ENCODE measurements around the gene EBF4. TPM values are rescaled to one million over a fixed set of nuclear protein-coding genes. Genes with fewer than 3 reads are reported as not detected.

Gene EBF4
- total and polyA plus RNA-seq, 4 donors, result 10.2 to 91.0 (median 51.9) TPM

DNA sequence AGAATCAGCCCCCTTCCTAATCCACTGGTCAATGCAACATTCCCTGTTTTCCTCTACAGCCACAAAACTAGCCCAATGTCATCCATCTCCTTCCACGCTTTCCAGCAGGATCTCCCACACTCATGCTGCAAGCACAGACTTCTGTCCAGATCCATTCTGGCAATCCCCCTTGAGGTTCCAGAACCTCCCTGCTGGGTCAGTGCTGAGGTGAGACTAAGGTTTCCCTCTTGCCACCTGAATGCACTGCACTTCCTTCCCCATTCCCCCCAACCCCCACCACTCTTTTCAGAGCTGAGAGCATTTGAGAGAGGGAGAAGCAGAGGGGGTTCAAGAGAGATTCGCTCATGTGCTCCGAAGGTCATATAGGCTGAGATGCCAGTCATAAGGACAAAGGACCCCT, 43.9 kb downstream of the EBF4 start:
- H3K36me3 ChIP-seq (ENCODE audit: control insufficient read depth, insufficient read depth, low read length), result no peaks in the 10 kb centered on the region
- no peak overlapping the region for H3K4me3 ChIP-seq (ENCODE audit: low read depth, low read length)
- H3K27ac ChIP-seq (ENCODE audit: low read depth, low read length), result no peak overlapping the region
- no peaks in the 10 kb centered on the region for H3K9me3 ChIP-seq (ENCODE audit: control insufficient read depth, insufficient read depth, low read length)
- no peaks in the 10 kb centered on the region for H3K4me1 ChIP-seq (ENCODE audit: control insufficient read depth, insufficient read depth, low read length)
- H3K27me3 ChIP-seq (ENCODE audit: control insufficient read depth, insufficient read depth, low read length), result no peaks in the 10 kb centered on the region
- 88% methylated on average over 2 of the region's 3 CpGs for WGBS (ENCODE audit: insufficient coverage)
- no peak for DNase-seq (ENCODE audit: low read depth in 4 of 6, low spot score in 6 of 6)

DNA sequence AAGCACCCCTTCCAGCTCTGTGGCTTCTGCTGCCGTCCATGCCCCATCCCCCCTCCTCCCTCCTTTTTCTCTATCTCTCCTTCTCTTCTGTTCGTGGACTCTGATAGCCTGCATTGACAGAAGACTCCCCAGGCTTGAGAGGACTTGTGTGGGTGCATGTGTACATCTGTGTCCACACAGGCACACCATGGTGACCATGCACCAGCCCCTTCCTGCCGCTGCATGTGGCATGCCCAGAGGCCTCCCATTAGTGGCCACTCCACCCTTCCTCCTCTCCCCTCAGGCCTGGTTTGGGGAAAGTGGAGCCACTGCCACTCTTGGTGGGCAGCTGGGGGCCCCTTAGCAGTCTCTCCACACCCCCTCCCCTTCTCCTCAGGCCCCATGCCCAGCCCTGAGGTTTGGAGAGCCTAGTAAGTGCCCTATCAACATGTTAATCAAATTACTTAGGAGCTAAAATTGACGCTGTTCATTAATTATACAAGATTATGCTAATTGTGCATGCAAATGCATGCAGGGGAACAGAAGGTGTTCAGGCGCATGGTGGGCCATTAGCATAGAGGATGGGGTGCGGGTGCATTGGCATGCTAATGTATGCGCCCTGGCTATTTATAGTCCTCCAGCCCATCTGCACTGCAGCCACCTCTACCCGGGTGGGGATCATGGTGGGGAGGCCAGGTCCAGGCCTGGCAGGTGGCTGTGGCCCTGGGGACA, 45.9 kb downstream of the EBF4 start:
- Histone ChIP-seq H3K36me3 (ENCODE audit: control insufficient read depth, insufficient read depth, low read length) (no peaks in the 10 kb centered on the region), H3K4me3 (ENCODE audit: low read depth, low read length) (no peak overlapping the region), H3K27me3 (ENCODE audit: control insufficient read depth, insufficient read depth, low read length) (no peaks in the 10 kb centered on the region), H3K4me1 (ENCODE audit: control insufficient read depth, insufficient read depth, low read length) (no peaks in the 10 kb centered on the region), H3K27ac (ENCODE audit: low read depth, low read length) (no peak overlapping the region), H3K9me3 (ENCODE audit: control insufficient read depth, insufficient read depth, low read length) (no peaks in the 10 kb centered on the region)
- peak in 2 of 6 donors; percentile 62 to 84 for DNase-seq (ENCODE audit: low read depth in 4 of 6, low spot score in 6 of 6)
- 52% methylated on average over 4 of the region's 8 CpGs for WGBS (ENCODE audit: insufficient coverage)

DNA sequence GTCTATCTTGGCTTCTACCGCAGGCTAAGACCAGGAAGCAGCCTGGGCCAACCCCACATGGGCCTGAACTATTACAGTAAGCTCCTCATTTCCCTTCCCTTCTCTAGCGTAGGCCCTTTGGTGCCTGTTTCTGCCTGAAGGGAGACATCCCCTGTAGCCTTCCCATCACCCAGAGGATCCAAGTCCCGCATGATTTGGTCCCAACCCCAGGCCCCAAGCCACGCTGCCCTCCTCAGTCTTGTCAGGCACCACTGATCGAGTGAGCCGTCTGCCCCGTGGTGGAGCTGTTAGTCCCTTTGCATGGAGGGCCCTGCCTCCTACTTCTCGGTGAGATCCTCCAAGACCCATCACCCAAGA, 46.4 kb downstream of the EBF4 start:
- no peaks in the 10 kb centered on the region for H3K36me3 ChIP-seq (ENCODE audit: control insufficient read depth, insufficient read depth, low read length)
- no peak overlapping the region for H3K27ac ChIP-seq (ENCODE audit: low read depth, low read length)
- H3K27me3 ChIP-seq (ENCODE audit: control insufficient read depth, insufficient read depth, low read length), result no peaks in the 10 kb centered on the region
- H3K9me3 ChIP-seq (ENCODE audit: control insufficient read depth, insufficient read depth, low read length), result no peaks in the 10 kb centered on the region
- DNase-seq (ENCODE audit: low read depth in 4 of 6, low spot score in 6 of 6), result no peak
- WGBS (ENCODE audit: insufficient coverage), result 71% methylated on average over 8 of the region's 8 CpGs
- no peaks in the 10 kb centered on the region for H3K4me1 ChIP-seq (ENCODE audit: control insufficient read depth, insufficient read depth, low read length)
- no peak overlapping the region for H3K4me3 ChIP-seq (ENCODE audit: low read depth, low read length)

DNA sequence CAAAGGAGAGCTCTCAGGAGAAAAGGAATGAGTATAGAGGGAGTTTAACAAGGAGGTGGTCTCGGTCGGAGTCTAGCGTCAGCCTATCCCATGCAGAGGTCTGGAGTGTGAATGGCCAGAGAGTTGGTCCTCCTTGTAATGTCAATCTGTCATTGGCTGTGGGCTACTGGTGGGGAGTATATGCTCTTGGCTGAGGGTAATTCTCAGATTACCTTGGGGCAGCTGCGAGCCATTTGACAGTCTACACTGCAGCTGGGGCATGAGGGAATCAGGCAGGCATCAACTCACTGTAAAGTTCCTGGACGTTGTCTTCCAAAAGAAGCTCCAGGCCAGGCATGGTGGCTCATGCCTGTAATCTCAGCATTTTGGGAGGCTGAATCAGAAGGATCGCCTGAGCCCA, 48.1 kb downstream of the EBF4 start:
- no peaks in the 10 kb centered on the region for H3K27me3 ChIP-seq (ENCODE audit: control insufficient read depth, insufficient read depth, low read length)
- DNase-seq (ENCODE audit: low read depth in 4 of 6, low spot score in 6 of 6), result no peak
- no peak overlapping the region for H3K27ac ChIP-seq (ENCODE audit: low read depth, low read length)
- H3K4me3 ChIP-seq (ENCODE audit: low read depth, low read length), result no peak overlapping the region
- H3K36me3 ChIP-seq (ENCODE audit: control insufficient read depth, insufficient read depth, low read length), result no peaks in the 10 kb centered on the region
- WGBS (ENCODE audit: insufficient coverage), result 82% methylated on average over 6 of the region's 6 CpGs
- no peaks in the 10 kb centered on the region for H3K4me1 ChIP-seq (ENCODE audit: control insufficient read depth, insufficient read depth, low read length)
- H3K9me3 ChIP-seq (ENCODE audit: control insufficient read depth, insufficient read depth, low read length), result no peaks in the 10 kb centered on the region

DNA sequence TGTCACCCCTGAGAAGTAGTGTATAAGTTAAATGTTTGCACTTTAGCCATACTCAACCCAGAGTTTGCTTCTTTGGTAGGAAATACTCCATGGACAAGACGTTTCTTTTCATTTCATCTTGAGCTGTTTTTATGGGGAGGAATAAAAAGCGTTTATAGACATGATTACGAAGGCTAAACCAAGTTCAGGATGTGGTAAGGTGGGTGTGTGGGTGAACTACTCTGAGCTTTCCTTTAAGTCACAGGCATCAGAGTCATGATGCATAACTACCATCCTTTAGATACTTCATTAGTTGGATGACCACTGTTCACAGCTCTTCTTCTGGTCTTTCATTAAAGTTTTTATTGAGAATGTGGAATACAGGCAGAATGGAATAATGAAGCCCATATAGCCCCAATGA, 48.9 kb downstream of the EBF4 start:
- no peaks in the 10 kb centered on the region for H3K4me1 ChIP-seq (ENCODE audit: control insufficient read depth, insufficient read depth, low read length)
- no peaks in the 10 kb centered on the region for H3K9me3 ChIP-seq (ENCODE audit: control insufficient read depth, insufficient read depth, low read length)
- no peaks in the 10 kb centered on the region for H3K36me3 ChIP-seq (ENCODE audit: control insufficient read depth, insufficient read depth, low read length)
- H3K27ac ChIP-seq (ENCODE audit: low read depth, low read length), result no peak overlapping the region
- no peak overlapping the region for H3K4me3 ChIP-seq (ENCODE audit: low read depth, low read length)
- no peak for DNase-seq (ENCODE audit: low read depth in 4 of 6, low spot score in 6 of 6)
- H3K27me3 ChIP-seq (ENCODE audit: control insufficient read depth, insufficient read depth, low read length), result no peaks in the 10 kb centered on the region
- no CpG with 5 or more reads among the region's 3 CpGs for WGBS (ENCODE audit: insufficient coverage)

DNA sequence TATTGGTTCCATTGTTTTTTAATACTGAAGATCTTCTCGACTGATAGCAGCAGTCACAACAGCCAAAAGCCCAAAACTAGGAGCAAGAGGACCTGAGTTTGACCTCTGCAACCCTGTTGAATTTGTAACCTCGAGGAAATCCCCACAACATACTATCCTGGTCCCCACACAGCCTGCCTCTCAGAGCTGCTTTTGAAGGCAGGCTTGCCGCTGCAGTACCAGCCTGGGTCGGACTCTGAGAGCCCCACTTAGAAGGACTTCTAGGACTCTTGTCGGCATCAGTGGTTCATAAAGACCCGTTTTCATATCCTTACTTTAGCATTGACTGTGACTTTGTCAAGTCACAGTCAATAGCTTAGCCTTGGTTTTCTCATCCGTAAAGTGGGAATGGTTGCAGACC, 49.3 kb downstream of the EBF4 start:
- no peak overlapping the region for H3K27ac ChIP-seq (ENCODE audit: low read depth, low read length)
- 88% methylated on average over 7 of the region's 7 CpGs for WGBS (ENCODE audit: insufficient coverage)

DNA sequence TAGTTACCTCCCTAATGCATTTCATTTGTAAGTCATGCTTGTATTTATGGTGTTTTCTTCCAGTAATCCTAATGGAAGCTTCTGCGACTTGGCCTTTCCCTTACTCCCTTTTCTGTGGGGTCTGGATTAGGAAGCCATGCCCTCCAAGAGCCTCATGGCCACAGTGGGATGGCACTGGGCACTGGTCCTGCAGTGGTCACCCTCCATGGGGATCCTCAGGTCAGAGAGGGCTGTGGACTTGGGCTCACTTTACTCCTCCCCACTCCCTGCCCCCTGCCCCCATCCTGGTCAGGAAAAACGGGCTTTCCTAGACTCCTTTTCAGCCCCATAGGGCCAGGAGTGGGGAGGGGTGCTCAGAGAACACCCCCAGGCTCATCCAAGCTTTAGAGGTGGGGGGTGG, 49.9 kb downstream of the EBF4 start:
- no peak for DNase-seq (ENCODE audit: low read depth in 4 of 6, low spot score in 6 of 6)
- no peaks in the 10 kb centered on the region for H3K4me1 ChIP-seq (ENCODE audit: control insufficient read depth, insufficient read depth, low read length)
- WGBS (ENCODE audit: insufficient coverage), result no CpG with 5 or more reads among the region's 2 CpGs

More for the DNA sequence above, 49.3 kb downstream of the EBF4 start:
- H3K9me3 ChIP-seq (ENCODE audit: control insufficient read depth, insufficient read depth, low read length), result no peaks in the 10 kb centered on the region
- H3K4me3 ChIP-seq (ENCODE audit: low read depth, low read length), result no peak overlapping the region
- no peak for DNase-seq (ENCODE audit: low read depth in 4 of 6, low spot score in 6 of 6)
- no peaks in the 10 kb centered on the region for H3K4me1 ChIP-seq (ENCODE audit: control insufficient read depth, insufficient read depth, low read length)
- H3K27me3 ChIP-seq (ENCODE audit: control insufficient read depth, insufficient read depth, low read length), result no peaks in the 10 kb centered on the region
- no peaks in the 10 kb centered on the region for H3K36me3 ChIP-seq (ENCODE audit: control insufficient read depth, insufficient read depth, low read length)

DNA sequence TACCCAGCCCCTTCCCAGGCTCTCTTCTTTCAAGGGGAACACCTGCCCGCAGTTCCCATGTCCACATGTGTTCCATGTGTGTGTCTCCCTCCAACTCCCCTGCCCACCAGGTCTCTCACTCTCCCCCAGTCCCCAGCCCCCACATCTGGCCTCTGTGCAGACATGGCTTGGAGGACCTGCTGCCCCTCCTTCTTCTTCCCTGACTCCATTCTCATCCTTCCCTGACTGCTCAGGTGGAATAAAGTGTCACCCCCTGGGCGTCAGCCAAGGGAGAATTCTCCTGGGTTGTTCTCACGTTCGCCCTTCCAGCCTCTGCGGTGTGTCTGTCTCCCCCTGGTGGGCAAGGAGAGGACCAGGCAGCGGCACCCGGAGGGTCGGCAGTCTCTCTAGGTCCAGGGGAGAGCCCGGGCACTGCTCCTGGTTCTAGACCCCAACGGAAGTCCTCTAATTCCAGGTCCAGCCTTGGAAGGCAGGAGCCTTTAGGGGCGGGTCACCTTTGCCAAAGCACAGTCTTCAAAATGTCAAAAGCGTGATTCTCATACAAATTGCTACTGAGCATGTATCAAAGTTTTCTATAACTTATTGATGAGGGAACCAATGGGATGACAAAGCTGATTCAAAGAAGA, 50.5 kb downstream of the EBF4 start:
- WGBS (ENCODE audit: insufficient coverage), result 9% methylated on average over 10 of the region's 12 CpGs
- Histone ChIP-seq H3K27me3 (ENCODE audit: control insufficient read depth, insufficient read depth, low read length) (peaks cover 2% of the 10 kb centered on the region), H3K9me3 (ENCODE audit: control insufficient read depth, insufficient read depth, low read length) (no peaks in the 10 kb centered on the region), H3K36me3 (ENCODE audit: control insufficient read depth, insufficient read depth, low read length) (no peaks in the 10 kb centered on the region), H3K4me1 (ENCODE audit: control insufficient read depth, insufficient read depth, low read length) (no peaks in the 10 kb centered on the region), H3K27ac (ENCODE audit: low read depth, low read length) (no peak overlapping the region), H3K4me3 (ENCODE audit: low read depth, low read length) (no peak overlapping the region)
- DNase-seq (ENCODE audit: low read depth in 4 of 6, low spot score in 6 of 6), result peak in 3 of 6 donors; percentile 29 to 80 (median 68)

More for the DNA sequence above, 49.9 kb downstream of the EBF4 start:
- Histone ChIP-seq H3K27ac (ENCODE audit: low read depth, low read length) (no peak overlapping the region), H3K36me3 (ENCODE audit: control insufficient read depth, insufficient read depth, low read length) (no peaks in the 10 kb centered on the region), H3K4me3 (ENCODE audit: low read depth, low read length) (no peak overlapping the region), H3K9me3 (ENCODE audit: control insufficient read depth, insufficient read depth, low read length) (no peaks in the 10 kb centered on the region), H3K27me3 (ENCODE audit: control insufficient read depth, insufficient read depth, low read length) (no peaks in the 10 kb centered on the region)

DNA sequence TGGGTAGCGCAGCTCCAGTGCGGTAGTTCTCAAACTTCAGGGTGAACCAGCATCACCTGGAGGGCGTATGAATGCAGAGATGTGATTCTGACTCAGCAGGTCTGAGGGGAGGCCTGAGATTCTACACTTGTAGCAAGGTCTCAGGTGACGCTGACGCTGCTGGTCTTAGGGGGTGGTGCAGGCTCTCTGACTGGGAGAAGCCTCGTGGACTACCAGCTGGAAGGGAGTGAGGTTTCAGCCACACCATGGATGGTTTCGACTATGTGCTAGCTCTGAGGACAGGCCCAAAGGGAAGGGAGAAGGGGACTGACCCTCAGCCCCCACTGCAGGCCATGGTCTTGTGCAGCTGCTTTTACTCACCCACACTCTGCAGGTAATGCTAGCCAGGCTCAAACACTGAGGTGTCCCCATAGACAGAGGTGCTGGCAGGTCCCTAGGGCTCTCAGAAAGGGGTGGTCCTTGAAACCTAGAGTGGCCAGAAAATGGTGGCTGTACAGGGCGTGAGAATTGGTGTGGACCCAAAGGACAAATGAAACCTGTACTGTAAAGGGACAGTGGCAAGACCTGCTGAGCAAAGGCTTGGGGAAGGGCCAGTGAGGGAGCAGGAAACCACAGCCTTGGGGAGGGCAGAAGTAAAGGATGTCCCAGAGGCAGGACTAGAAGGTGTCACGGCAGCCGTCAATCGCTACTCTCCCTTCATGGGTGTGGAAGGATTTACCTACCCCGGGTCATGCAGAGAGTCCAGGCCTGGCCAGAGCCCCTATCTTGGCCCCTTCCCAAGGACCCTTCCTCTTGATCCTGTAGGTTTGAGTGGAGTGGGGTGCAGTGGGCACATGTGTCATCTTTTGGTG, 52.7 kb downstream of the EBF4 start:
- Histone ChIP-seq H3K27me3 (ENCODE audit: control insufficient read depth, insufficient read depth, low read length) (peaks cover 24% of the 10 kb centered on the region), H3K27ac (ENCODE audit: low read depth, low read length) (no peak overlapping the region), H3K36me3 (ENCODE audit: control insufficient read depth, insufficient read depth, low read length) (peaks cover 11% of the 10 kb centered on the region), H3K4me1 (ENCODE audit: control insufficient read depth, insufficient read depth, low read length) (peaks cover 1% of the 10 kb centered on the region), H3K4me3 (ENCODE audit: low read depth, low read length) (no peak overlapping the region), H3K9me3 (ENCODE audit: control insufficient read depth, insufficient read depth, low read length) (no peaks in the 10 kb centered on the region)
- WGBS (ENCODE audit: insufficient coverage), result 69% methylated on average over 8 of the region's 12 CpGs
- no peak for DNase-seq (ENCODE audit: low read depth in 4 of 6, low spot score in 6 of 6)

All from spinal cord (tissue), 10 donors.